ENCODE results near the gene ZNF488.

ZNF488 gene

DNA sequence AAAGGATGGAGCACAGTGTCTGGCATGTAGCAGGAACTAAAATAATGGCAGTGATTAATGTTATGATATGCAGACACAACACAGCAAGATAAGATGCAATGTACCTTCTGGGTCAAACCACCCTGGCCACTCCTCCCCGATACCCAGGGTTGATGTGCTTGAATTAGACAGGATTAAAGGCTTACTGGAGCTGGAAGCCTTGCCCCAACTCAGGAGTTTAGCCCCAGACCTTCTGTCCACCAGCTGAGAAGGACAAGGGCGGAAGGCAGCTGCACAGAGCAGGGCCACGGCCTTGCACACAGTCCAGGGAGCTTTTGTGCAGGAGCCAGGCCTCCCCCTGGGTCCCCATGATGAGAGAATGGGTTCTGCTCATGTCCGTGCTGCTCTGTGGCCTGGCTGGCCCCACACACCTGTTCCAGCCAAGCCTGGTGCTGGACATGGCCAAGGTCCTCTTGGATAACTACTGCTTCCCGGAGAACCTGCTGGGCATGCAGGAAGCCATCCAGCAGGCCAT lies 35.9 kb downstream of the ZNF488 start, which contains the start of gene RBP3:
Gene RBP3 (plus strand): TSS at position 226 of the 514 bp plus-strand sequence. CDS start 122 bp downstream, at position 348.
- DNase-seq, result no peak

GRCh38 chr10:47347303-47347675 lies 36.8 kb downstream of the ZNF488 start:
- DNase-seq, result no peak

DNA sequence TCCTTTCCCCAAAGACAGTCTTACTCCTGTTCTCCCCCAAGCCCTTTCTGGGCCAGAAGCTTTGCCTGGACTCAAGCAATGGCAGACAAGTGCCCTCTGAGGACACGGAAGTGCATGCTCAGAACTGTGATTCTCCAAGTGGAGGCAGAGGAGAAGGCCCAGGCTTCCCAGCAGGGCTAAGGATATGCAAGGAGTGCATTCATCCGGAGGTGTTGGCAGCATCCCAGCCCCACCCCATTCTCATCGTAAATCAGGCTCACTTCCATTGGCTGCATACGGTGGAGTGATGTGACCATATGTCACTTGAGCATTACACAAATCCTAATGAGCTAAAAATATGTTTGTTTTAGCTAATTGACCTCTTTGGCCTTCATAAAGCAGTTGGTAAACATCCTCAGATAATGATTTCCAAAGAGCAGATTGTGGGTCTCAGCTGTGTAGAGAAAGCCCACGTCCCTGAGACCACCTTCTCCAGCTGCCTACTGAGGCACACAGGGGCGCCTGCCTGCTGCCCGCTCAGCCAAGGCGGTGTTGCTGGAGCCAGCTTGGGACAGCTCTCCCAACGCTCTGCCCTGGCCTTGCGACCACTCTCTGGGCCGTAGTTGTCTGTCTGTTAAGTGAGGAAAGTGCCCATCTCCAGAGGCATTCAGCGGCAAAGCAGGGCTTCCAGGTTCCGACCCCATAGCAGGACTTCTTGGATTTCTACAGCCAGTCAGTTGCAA lies 37.4 kb downstream of the ZNF488 start:
- no peak for DNase-seq

DNA sequence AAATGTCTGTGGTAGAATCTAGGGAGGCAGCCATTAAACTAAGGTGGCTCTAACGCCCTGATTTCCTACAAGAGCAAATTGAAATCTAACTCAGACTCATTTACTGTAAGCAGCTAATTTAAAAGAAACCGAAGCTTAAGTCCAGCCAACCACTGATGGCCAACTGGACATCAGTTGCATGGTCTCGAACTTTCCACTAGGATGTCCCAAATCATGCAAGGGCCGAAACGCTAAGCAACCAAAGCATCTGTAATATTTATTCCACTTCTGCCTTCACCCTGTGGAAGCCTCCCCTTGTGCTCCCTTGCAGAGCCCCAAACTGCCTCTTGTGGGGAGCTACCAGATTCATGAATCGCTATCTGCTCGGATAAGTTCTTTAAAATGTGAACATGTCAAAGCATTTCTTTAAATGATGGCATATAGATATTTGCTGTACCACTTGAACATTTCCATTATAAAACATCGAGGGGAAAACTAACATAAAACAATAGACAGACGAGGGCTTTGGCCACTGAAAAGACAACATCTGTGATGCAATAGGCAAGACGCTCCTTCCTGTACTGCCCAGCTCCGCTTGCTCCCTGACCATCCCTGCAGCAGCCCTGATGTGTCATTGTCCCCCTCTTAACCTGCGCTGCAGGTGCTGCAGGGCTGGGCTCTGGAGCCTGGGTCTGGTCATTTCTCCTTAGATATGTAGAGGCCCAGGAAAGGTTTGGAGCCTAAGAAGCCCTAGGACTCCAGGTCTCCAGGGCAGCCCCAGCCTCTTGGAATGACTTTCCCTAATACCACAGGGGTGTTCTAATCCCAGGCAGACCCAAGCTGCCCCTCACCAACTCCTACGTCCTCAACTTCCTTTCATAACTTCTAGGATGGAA lies 38.9 kb downstream of the ZNF488 start:
- no peak for DNase-seq

- DNase-seq, result peak; percentile 82
Measured at GRCh38 chr10:47340608-47341170, 43.4 kb downstream of the ZNF488 start.

- DNase-seq, result no peak
Measured at GRCh38 chr10:47339759-47340607, 44.1 kb downstream of the ZNF488 start.

- DNase-seq, result no peak
Measured at GRCh38 chr10:47339186-47339735, 44.8 kb downstream of the ZNF488 start.

GRCh38 chr10:47337310-47337709 lies 46.8 kb downstream of the ZNF488 start:
- no peak for DNase-seq

- DNase-seq, result no peak
Measured at GRCh38 chr10:47336387-47337134, 47.5 kb downstream of the ZNF488 start.

- no peak for DNase-seq
Measured at GRCh38 chr10:47335906-47336305, 48.2 kb downstream of the ZNF488 start.

DNA sequence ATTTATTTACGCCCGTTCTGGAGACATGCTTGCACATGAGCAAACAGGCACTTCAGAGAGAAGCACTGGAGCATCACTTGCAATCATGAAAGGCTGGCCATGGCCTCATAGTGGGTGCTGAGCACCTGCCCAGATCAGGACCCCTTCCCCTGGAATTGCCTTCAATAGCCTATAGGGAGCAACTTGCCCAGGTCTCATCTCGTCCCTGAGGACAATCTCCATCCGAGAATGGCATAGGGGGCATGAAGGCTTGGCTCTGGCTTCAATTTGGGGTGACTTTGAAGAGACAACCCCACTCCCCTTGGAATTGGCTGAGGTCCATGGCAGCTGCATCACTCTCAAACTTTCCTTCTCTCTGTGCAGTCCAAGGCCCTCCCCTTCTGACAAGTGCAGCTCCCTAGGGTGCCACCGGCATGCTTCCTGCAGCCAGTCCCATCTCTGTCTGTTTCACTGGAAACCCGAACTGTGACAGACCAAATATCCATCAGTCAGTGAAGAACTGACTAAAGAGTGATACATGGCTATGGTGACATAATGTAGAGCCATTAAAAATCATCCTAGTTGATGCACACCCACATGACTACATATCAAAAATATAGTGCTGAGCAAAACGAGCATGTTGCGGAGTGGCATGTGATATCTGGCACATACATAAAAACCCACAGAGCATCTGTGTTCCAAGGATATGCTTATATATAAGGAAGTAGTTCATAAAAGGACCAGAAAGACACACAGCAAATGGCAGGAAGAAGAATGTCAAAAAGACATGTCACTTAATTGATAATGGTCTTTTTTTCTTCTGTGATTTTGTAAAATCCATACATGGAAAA lies 49.4 kb downstream of the ZNF488 start:
- no peak for DNase-seq

- no peak for DNase-seq
Measured at GRCh38 chr10:47333532-47333931, 50.6 kb downstream of the ZNF488 start.

GRCh38 chr10:47332946-47333345 lies 51.1 kb downstream of the ZNF488 start:
- no peak for DNase-seq

DNA sequence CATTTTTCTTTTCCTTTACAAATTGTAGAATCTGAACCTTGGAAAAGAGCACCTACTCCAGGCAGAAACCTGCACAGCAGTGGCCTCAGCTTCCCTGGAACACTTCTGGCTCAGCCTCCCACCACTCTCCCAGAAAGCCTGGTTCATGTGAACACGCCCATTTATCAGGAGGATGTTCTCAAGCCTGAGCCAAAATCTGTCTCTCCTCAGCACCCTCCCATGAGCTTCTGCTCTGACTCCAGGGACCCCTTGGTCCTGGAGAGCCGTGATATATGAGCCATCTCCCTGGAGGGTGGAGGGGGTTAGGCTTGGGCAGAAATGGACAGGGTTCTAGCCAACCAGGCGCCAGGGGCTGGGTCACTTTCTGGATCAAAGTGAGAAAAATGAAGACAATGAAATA lies 51.7 kb downstream of the ZNF488 start:
- no peak for DNase-seq

- no peak for DNase-seq
Measured at GRCh38 chr10:47331954-47332353, 52.1 kb downstream of the ZNF488 start.

- DNase-seq, result no peak
Measured at GRCh38 chr10:47331491-47331890, 52.6 kb downstream of the ZNF488 start.

DNA sequence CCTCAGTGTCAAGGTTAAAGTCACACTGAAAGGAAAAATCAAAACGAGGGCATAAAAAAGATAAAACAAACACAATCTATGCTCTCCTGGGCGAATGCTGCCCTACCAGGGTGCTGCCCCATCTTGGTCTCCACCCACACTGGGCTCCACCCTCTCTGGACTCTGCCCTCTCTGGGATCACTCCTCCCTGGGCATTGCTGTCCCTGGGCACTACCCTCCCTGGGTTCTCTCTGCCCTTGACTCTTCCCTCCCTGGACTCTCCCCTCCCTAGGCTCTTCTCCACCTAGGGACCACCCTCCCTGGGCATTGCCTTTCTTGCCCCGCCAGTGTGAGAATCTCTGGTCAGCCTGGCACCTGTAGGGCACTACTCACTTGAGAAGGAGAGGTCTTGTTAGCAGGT lies 53.3 kb downstream of the ZNF488 start:
- no peak for DNase-seq

DNA sequence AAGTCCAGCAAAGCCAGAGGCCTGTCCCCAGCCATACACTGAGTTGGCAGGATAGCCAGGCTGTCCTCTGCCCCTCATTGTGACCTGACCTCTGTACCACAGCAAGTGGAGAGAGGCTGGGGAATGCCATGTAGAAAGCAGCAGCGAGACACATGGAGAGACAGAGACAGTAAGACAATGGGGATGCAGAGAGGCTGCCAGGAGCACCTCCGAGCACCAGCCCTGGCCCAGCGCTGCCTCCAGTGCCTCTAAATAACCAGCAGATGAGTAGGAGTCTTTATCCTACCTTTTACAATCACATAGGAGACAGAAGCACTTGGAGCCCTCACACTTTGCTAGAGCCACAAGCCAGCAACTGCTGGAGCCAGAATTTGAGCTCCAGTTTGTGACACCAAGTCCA lies 53.7 kb downstream of the ZNF488 start:
- DNase-seq, result no peak

DNA sequence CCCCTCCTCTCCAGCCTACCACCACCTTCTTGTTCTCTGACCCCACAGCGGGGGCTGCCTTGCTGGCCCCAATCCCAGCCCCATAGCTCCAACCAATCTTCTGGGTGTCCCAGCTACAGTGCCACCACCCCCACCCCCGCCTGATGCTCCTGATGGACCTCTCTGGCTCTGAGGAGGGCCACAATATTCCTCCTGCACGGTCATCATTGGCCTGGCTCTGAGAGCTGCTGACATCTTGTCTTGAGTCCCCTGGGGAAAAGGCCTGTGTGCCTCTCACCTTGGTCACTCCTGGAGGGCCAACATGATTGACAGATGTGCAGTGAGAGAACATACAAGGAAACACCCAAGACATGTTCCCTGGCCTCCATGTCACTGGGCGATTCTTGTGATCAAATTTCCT lies 54.2 kb downstream of the ZNF488 start:
- no peak for DNase-seq

GRCh38 chr10:47326927-47327330 lies 57.2 kb downstream of the ZNF488 start:
- no peak for DNase-seq

Data from CD4-positive, alpha-beta T cell treated with Interleukin-17A for 4 hours (primary cell).